NT2/D1 (cell line): ENCODE measurements around the gene MLLT1.

ENCODE experiments used
- YY1 ChIP-seq: IDR thresholded peaks from 2 replicates; pipeline ENCODE4 v1.6.1; 2011; ENCODE audit not compliant: insufficient read length, insufficient read depth
- ZNF274 ChIP-seq: IDR thresholded peaks from 2 replicates; pipeline ENCODE4 v1.6.1; 2011; ENCODE audit warnings: mild to moderate bottlenecking, low read depth, low read length

DNA sequence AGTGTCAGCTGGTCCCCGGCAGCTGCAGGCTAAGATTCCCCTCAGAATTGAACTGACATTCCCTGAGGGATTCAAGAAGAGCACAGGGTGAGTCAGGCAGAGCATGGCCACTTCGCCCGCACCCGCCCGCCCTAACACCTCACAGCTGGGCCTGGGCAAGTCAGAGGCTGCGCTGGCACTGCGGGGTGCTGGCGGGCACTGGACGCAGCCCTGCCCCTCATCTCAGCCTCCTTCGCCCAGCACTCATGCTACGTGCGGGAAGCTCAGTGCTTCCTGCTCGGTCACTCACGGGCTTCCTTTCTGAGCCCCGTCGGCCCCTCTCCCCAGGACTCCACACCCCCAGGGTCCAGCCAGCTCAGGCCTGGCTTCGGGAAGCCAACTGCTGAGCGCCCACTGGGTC is 56.9 kb downstream of the MLLT1 start:
- no peak for TF ChIP-seq ZNF274
- TF ChIP-seq YY1, result no peak
